GM18517 (cell line): ENCODE data around the gene DAG1.
A peak's percentile ranks its signal among the peaks of the same experiment; 100 is the strongest.

ENCODE experiments used
- ATAC-seq: cut with Tn5 transposase; IDR thresholded peaks from one replicate; pipeline ENCODE4 v1.9.1; 2021; ENCODE audit warnings: mild to moderate bottlenecking, moderate library complexity; ENCODE audit not compliant: unreplicated experiment

Gene DAG1

DNA sequence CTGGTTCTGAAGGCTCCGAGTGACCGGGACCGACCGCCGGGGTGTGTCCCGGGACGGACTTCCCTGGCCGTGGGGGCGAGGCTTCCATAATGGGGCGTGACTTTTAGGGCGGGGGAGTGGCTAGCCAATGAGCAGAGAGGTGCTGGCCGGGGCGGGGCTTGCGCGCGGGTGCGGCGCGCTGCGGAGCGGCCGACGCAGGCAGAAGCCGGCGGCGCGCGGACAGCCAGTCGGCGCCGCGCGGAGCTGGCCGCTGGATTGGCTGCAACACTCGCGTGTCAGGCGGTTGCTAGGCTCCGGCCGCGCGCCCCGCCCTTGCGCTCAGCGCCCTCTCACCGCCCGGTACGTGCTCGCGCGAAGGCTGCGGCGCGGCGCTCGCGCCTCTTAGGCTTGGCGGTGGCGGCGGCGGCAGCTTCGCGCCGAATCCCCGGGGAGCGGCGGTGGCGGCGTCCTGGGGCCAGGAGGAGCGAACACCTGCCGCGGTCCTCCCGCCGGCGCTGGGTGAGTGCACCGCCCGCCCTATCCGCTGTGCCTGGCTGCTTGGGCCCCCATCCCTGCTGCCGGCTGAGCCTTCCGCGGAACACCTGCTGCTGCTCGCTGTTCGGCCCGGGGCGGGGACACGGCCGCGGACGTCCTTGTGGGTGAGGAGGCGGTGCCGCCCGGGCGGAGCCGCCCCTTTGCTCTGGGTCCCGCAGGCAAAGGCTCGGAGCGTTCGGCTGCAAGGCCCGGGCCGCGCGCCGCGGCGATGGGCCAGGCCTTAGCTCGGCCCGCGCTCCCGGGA lies at the start of gene DAG1:
Gene DAG1, plus strand, starts transcription at position 332 of the 778 bp plus-strand sequence. CDS start 40,268 bp downstream, outside the sequence.
- peak; percentile 83 for ATAC-seq

DNA sequence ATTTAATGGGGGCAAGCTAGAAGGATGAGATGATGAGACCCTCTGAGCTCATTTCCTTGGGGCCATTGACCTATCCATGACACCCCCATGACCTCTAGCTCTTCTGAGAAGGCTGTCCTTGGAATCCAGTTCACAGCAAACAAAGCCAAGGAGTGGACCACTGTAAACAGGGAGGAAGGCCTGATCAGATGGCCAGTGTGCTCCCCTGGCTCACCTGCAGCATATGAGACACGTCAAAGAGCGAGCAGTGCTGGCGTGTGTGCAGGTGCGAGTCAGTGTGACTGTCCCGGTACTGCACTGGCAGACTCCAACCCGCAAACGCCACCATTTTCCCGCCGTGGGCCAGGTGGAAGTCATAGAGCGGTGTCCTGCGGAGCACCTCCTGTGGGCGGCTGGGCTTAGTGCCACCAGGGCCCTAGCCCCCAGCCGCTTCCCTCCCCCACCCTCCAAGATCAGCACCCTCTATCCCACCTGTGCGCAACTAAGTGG lies 48.1 kb upstream of the DAG1 start:
- ATAC-seq: no peak

DNA sequence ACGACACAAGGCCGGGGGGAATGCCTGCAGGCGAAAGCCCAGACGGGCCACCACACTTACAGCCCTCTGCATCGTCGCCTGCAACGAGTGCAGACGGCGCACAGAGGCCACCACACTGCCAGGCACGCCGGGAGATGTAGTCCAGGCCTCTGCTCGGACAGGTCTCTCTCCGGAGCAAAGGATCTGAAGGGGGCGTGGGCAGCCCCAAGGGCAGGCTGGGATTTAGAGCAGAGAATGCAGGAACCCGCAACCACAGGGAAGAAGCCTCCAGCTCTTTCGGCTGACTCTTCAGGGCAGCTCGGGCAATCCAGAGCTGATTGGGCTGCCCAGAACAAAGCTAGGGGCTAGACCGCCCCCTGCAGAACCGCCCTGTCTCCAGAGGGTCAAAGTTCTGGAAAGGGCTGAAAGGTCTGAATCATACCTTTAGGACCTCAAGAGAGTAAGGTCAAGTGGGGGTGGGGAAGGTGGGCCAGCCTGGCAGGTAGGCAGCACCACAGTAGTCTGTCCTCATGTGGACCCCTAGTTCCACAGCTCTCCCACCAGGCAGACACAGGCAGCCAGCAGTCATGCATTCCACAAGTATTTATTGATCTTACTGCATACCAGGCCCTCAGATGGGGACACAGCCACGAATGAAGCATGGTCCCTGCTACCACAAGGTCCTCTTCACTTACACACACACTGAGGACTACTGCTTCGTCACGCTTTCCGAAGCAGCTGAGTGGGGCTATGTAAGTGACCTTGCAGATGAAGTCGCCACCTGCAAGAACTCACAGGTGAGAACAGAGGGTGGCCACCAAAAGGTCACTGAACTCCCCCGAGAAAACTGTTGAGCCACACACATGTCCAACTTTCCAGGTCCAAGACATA lies 47.5 kb upstream of the DAG1 start, which contains the start of gene AMT:
Gene AMT, minus strand, starts transcription at position 95 of the 870 bp plus-strand sequence. Its CDS starts 23 bp downstream, at position 72.
- no peak for ATAC-seq

DNA sequence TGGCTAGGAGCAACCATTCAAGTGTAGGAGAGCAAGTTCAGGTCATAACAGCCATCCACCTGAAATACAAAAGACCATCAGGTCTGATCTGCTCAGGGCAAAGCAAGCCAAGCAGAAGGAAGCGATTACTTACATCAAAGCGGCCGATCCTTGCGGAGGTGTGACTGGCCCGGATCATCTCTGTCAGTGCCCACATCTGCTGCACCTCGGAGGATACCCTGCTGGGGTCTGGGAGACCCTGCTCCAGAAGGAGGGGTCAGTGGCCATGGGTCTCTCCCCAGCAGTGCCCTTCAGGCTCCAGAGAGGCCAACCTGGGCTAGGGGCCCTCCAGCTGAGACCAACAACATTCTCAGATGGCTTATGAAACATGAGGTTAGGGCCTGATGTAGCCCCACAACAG lies 45.3 kb upstream of the DAG1 start:
- no peak for ATAC-seq

DNA sequence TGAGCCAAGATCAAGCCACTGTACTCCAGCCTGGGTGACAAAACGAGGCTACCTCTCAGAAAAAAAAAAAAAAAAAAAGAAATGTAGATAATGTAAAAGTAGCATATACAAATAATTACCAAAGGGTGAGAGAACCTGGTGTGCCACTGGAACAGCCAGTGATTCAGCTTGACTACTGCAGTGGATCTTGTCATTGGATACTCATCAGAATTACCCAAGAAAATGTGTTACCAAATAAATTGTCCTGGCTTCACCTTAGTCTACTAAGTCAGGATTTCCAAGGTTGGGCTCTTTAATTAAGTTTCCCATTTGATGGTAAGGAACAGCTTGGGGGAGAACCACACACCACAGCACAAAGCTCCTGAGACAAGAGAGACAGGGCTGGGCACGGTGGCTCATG lies 42.5 kb upstream of the DAG1 start:
- ATAC-seq: no peak

DNA sequence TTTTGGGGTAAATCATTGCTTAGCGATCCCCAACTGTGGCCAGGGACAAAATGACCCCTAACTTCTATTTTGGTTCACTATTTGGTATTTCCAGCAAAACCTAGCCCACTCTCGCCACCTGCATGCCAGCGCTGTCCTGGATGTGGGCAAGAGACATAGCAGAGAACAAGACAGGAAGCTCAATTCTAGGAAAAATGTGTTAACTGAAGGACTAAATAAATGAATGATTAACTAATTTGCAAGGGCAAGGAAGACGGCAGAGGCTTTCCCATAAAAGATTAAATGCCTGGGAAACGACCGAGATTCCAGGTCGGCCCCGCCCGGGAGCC lies 41.4 kb upstream of the DAG1 start:
- no peak for ATAC-seq

DNA sequence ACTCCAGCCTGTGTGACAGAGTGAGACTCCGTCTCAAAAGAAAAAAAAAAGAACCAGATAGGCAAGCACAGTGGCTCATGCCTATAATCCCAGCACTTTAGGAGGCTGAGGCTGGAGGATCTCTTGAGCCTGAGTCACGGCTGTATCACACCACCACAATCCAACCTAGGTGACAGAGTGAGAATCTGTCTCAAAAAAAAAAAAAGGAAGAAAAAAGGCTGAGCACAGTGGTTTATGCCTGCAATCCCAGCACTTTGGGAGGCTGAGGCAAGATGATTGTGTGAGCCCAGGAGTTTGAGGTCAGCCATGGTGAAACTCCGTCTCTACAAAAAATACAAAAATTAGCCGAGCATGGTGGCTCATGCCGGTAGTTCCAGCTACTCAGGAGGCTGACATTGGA lies 35.3 kb upstream of the DAG1 start:
- no peak for ATAC-seq

DNA sequence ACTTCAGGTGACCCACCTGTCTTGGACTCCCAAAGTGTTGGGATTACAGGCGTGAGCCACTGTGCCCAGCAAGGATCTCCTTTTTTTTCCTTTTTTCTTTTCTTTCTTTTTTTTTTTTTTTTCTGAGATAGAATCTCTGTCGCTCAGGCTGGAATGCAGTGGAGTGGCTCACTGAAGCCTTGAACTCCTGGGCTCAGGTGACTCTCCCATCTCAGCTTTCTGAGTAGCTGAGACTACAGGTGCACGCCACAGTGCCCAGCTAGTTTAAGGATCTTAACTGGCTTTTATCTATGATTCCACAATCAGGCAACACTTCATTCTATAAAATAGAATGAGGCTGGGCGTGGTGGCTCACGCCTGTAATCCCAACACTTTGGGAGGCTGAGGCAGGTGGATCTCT lies 24.7 kb upstream of the DAG1 start:
- ATAC-seq: no peak

DNA sequence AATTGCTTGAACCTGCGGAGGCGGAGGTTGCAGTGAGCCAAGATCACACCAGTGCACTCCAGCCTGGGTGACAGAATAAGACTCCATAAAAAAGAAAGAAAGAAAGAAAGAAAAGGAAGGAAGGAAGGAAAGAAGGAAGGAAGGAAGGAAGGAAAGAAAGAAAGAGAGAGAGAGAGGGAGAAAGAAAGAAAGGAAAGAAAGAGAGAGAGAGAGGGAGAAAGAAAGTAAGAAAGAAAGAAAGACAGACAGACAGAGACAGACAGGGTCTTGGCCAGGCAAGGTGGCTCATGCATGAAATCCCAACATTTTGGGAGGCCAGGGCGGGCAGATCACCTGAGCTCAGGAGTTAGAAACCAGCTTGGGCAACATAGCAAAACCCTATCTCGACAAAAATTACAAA lies 16.4 kb upstream of the DAG1 start:
- no peak for ATAC-seq

DNA sequence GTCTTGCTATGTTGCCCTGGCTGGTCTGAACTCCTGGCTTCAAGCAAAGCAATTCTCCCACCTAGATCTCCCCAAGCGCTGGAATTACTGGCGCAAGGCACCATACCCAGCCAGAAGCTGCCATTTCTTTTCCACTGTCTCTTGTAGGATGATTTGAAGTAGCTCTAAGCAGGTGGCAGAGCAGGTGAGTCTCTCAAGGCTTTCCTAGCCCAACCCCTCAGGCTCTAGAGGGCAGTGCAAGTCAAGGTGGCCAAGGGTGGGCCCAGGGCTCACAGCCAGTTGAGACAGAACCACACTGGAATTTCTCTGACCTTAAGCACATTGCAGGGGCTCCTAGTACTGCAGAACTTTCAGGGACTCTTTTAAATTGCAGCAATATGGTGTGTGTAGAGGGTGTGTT lies 15.6 kb upstream of the DAG1 start:
- ATAC-seq: no peak

DNA sequence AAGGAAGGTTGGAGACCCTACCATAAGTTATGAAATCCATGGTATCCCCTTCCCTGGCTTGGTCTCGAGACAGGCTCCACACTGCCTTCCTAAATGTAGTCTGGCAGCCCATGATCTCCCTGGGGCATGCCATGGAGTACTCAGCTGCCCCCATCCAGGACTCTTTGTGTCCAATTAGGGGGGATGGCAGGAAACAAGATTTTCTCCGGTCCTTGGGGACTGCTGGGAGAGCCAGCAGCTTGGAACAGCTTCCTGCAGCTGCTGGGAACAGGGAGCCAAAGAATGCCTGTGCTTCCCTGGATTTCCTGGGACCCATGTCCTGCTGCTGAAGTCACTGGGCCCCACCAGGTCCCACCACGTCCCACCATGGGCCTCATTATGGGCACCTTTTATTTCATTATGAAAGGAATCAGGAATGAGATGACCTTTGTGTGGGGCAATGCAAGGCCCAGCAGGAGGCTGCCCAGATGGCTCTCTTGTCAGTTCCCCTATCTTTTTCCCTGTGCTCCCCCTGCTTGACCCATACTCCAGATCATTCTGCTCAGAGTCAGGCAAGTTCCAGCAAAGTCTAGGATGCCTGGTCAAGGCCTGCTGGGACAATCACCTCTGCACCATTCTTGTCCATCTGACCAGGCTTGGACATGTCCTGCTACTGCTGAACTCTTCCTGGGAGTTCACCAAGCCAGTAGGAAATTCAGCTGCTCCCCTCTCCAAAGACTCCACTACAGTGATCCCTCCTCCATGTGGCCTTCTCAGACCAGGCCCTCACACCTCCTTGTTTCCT lies 15.0 kb upstream of the DAG1 start:
- no peak for ATAC-seq

DNA sequence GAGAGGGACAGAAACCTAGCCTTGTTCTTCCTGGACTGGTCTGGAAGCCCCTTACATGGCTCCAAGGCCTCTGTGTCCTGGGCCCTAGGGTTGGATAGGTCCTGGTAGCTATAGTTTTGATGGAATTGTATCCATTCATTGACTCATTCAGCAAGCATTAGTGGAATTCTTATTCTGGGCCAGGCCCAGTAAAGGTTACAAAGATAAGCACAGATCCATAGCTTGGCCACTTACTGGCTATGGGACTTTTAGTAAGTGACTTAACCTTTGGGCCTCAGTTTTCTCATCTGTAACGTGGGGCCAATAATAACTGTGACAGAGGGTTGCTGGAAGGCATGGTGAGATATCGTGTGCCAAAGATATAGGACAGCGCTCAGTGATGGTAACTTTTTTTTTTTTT lies 13.6 kb upstream of the DAG1 start:
- no peak for ATAC-seq

DNA sequence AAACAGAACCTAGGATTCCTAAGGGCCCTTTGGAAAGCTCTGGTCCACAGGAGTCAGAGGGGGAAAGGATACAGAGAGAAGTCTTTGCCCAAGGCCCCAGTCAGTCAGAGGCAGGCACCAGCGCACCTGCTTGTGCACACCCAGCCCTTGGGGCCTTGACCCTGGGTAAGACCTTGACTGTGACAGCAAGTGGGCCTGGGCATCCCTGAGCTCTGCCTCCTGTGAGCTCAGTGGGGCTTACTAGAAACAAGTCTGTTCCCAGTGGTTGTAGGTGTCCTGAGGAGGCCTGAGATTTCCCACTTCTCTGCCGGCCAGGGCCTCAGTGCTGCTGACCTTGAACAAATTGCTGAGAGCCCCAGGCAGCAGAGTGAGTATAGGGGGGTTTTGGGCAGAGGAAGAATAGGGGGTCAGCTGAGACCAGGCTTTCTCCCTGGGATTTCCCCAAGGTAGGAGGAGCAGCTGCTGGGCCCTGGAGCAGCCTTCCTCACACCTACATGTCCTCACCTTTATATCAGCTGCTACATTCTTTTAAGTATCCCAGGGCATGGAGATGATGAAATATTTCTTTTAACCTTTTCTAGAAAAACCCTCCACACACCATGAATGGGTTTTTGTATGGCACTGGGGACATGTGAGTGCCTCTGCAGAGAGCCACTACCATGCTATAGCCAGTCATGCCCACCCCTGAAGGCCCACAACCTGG lies 9.7 kb upstream of the DAG1 start:
- no peak for ATAC-seq

DNA sequence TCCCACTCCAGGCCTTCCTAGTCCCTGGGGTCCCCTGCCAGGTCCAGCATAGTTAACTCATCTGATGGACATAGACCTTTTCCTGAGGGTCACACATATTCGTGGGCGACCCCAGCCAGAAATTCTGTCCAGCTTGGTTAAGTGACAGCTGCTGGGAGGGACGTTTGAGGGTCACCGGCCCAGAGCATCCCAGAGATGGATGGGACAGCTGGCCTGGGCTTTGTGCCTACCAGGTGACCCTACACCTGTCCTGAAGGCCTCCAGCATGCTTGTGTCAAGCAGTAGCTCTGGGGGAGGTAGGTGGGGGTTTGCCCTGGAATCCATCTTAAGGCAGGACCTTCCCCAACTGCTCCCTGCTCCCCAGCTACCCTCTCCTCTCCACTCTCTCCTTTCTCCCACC lies 9.1 kb upstream of the DAG1 start:
- ATAC-seq: no peak

DNA sequence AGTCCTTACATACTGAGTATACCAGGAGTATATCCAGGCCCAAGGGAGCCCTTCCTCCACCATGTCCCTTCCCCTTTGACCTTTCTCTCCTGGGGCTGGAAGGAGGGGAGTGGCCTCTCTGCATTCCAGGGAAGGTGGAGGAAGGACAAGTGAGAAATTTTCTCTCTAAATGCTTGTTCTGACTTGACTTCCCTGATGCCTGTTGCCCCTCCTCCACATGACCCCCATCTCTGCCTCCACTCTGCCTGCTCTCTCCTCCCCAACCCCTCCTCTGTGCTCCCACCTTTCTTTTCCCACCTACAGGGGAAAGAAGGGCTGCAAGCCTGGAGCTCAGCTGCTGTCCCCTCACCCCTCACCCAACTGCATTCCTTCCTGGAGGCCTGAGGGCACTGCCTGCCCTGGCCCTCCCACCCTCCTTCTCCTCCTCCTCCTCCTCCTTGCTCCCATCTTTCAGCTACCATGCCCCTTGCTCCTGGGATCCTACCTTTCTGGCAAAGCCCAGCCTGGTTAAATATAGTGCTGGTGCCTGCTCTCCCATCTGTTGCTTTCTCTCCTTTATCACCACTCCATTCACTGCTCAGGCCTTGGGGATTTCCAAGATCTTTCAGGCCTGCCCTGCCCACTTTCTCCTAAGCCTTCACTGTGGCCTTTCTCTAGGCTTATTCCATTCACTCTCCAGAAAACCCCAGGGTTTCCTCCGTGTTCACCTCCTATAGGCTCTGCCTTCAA lies 8.5 kb upstream of the DAG1 start:
- ATAC-seq: no peak

DNA sequence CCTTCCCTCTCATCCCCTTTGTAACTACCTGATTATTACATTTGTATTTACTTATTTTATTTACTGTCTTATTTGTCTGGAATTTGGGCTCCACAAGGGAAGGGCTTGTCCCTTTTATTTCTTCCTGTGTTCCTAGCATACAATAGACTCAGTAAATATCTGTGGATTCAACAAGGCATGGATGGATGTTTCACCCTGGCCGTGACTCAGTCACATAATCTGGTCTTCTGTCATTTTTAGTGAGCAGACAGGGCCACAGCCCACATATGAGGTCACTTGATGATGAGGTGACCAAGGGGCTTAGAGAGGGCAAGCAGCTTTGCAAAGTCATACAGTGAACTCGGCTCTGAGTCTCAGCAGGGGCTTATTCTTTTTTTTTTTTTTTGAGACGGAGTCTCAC lies 7.8 kb upstream of the DAG1 start:
- no peak for ATAC-seq

DNA sequence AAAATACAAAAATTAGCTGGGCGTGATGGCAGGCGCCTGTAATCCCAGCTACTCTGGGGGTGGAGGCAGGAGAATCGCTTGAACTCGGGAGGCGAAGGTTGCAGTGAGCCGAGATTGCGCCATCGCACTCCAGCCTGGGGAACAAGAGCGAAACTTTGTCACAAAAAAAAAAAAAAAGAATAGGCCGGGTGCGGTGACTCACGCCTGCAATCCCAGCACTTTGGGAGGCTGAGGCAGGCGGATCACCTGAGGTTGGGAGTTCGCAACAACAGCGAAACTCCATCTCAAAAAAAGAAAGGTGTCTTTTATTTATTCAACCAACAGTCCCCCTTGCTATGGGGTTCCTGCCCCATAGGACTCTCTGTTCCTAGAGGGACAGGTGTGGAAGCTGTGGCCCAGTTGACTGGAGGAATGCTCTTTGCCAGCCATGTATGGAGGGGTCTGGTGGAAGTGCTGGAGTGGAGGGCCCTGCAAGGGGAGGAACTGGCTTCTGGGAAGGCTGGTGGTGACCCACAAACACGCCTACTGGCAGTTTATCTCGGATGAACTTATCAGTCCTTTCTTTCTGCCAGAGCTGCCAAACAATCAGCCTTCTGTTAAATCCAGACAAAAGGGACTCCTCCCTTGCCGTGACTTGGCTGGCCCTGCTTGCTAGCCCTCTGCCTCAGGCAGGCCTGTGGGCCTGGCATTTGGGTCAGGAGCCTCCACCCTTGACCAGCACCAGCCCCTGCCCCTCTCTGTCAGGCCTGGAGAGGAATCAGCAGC lies 4.6 kb upstream of the DAG1 start:
- ATAC-seq: no peak

DNA sequence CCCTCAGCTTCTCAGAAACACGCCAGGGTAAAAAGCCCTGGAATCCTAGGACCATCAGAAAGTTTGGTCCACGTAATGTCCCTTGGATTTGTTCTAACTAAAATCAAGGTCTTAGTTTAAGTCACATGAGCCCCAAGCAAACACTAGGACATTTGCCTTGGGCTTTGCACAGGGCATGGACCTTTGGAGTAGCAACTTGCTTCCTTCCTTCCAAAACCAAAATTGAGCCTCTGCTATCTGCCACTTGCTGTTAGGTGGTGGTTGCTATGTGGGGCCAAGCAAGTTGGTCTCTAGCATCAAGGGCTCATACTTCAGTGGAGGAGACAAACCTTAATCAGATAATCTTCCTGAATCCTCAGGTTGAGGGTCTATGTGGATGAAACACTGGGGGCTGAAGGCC lies 4.0 kb upstream of the DAG1 start:
- ATAC-seq: no peak
